GM23248 (cell line): Measurements from ENCODE around the gene HCFC1R1. TPM values are rescaled to one million over a fixed set of nuclear protein-coding genes. Genes with fewer than 3 reads are reported as not detected.
"Not testable (repeated sequence)": the region's sequence is repeated elsewhere in the genome, so short reads cannot be mapped to it uniquely, and the experiment has no call there.

Experiments used
- DNase-seq: peaks from one replicate; pipeline ENCODE4 v3.0.0-alpha.2; 2015
- H2AFZ ChIP-seq: fragments of 200-600 bp; sonication (generic); 2 replicates; pipeline ENCODE4 v1.6.1; 2016; ENCODE audit warnings: antibody characterized with exemption
- H3F3A ChIP-seq: fragments of 200-600 bp; sonication (generic); 2 replicates; pipeline ENCODE4 v1.6.1; 2016; ENCODE audit warnings: mild to moderate bottlenecking, antibody characterized with exemption, mixed run types; ENCODE audit not compliant: insufficient read depth
- H3K27ac ChIP-seq: fragments of 200-600 bp; sonication (generic); 2 replicates; pipeline ENCODE4 v1.5.1; 2016; ENCODE audit warnings: mild to moderate bottlenecking
- H3K27me3 ChIP-seq: fragments of 200-600 bp; sonication (generic); replicated peaks from 2 replicates; pipeline ENCODE4 v1.6.1; 2016; ENCODE audit warnings: mild to moderate bottlenecking; ENCODE audit not compliant: insufficient read depth
- H3K36me3 ChIP-seq: fragments of 200-600 bp; sonication (generic); 2 replicates; pipeline ENCODE4 v1.6.1; 2016; ENCODE audit warnings: low read depth, mild to moderate bottlenecking
- H3K4me1 ChIP-seq: fragments of 200-600 bp; sonication (generic); 2 replicates; pipeline ENCODE4 v1.6.1; 2016; ENCODE audit warnings: mild to moderate bottlenecking; ENCODE audit not compliant: insufficient read depth
- H3K4me2 ChIP-seq: fragments of 200-600 bp; sonication (generic); one replicate; pipeline ENCODE4 v1.6.1; 2016; ENCODE audit warnings: mild to moderate bottlenecking; ENCODE audit not compliant: unreplicated experiment
- H3K4me3 ChIP-seq: fragments of 200-600 bp; sonication (generic); 2 replicates; pipeline ENCODE4 v1.5.1; 2016; ENCODE audit warnings: mild to moderate bottlenecking
- H3K79me2 ChIP-seq: fragments of 200-600 bp; sonication (generic); 2 replicates; pipeline ENCODE4 v1.6.1; 2016; ENCODE audit warnings: mild to moderate bottlenecking; ENCODE audit not compliant: insufficient read depth
- H3K9ac ChIP-seq: fragments of 200-600 bp; sonication (generic); 2 replicates; pipeline ENCODE4 v1.6.1; 2016; ENCODE audit warnings: mild to moderate bottlenecking
- H3K9me2 ChIP-seq: fragments of 200-600 bp; sonication (generic); 2 replicates; pipeline ENCODE4 v1.6.1; 2016; ENCODE audit warnings: mixed run types, mild to moderate bottlenecking, moderate library complexity; ENCODE audit not compliant: insufficient read depth
- H3K9me3 ChIP-seq: fragments of 200-600 bp; sonication (generic); one replicate; pipeline ENCODE4 v1.6.1; 2017; ENCODE audit warnings: low read depth
- H4K20me1 ChIP-seq: fragments of 200-600 bp; sonication (generic); 2 replicates; pipeline ENCODE4 v1.6.0; 2016; ENCODE audit not compliant: insufficient read depth
- EZH2 ChIP-seq: fragments of 200-600 bp; sonication (generic); IDR thresholded peaks from 2 replicates; pipeline ENCODE4 v1.6.1; 2018; ENCODE audit warnings: antibody characterized with exemption, mild to moderate bottlenecking; ENCODE audit not compliant: insufficient read depth, poor library complexity, severe bottlenecking
- EZH2phosphoT487 ChIP-seq: fragments of 200-600 bp; sonication (generic); IDR thresholded peaks from 2 replicates; pipeline ENCODE4 v1.6.1; 2018; ENCODE audit warnings: antibody characterized with exemption, moderate library complexity, mild to moderate bottlenecking, low read depth; ENCODE audit not compliant: insufficient read depth
- WGBS, 2 experiments: methylation state at CpG; one replicate each; pipeline ENCODE4 v1.1.6; 2015 to 2017; ENCODE audit warnings: low lambda C conversion rate in 2 of 2, low coverage in 1 of 2; ENCODE audit errors: missing lambda C conversion rate in 2 of 2; 5-methylcytosine and 5-hydroxymethylcytosine counted together
- in situ Hi-C: fragments of 300-500 bp; cut with MboI; formaldehyde crosslinking; loops from 2 replicates; pipeline ENCODE4 v1.15.0; 2020
- polyA plus RNA-seq: library from polyadenylated mRNA; unstranded; fragments of >200 nt; fragmentation: Nextera tagmentation; extraction: Ambion mirVana; gene quantifications from 2 replicates; pipeline ENCODE4 v1.2.1, GENCODE V29; 2016
- total RNA-seq: library from RNA; depleted of rRNA; stranded (reverse); fragments of >200 nt; shearing (Covaris generic); gene quantifications from 2 replicates; pipeline ENCODE4 v1.2.3, GENCODE V29; 2014

The HCFC1R1 gene
- total and polyA plus RNA-seq, 2 experiments from 2014 or later, result 7.2 to 53.2 TPM

GRCh38 chr16:3071655-3072054, 47.9 kb upstream of the HCFC1R1 start:
- in situ Hi-C loops, result no loop called here
- no peak for DNase-seq
- no peaks in the 10 kb centered on the region for H3K4me1 ChIP-seq
- H4K20me1 ChIP-seq, result no peaks in the 10 kb centered on the region
- H3K27me3 ChIP-seq, result peaks cover 6% of the 10 kb centered on the region; the same call in 1 of the 2 replicates
- no peak overlapping the region for H3K4me3 ChIP-seq
- H3K4me2 ChIP-seq, result no peak overlapping the region
- no peak for TF ChIP-seq EZH2phosphoT487
- no peak for TF ChIP-seq EZH2
- no peaks in the 10 kb centered on the region for H3K79me2 ChIP-seq
- no peaks in the 10 kb centered on the region for H3K9me3 ChIP-seq
- H3K9me2 ChIP-seq, result no peaks in the 10 kb centered on the region
- no peaks in the 10 kb centered on the region for H3F3A ChIP-seq
- H3K9ac ChIP-seq, result no peak overlapping the region
- no peak overlapping the region for H3K27ac ChIP-seq
- H3K36me3 ChIP-seq, result no peaks in the 10 kb centered on the region
- no peak overlapping the region for H2AFZ ChIP-seq
- 63 to 66% methylated on average over 7 of the region's 7 CpGs for WGBS, 2 experiments

- H3K27ac ChIP-seq, result no peak overlapping the region
- WGBS, 2 experiments, result 78 to 79% methylated on average over 9 of the region's 9 CpGs
- no peaks in the 10 kb centered on the region for H3K36me3 ChIP-seq
- H3K79me2 ChIP-seq, result no peaks in the 10 kb centered on the region
- no peak overlapping the region for H2AFZ ChIP-seq
- no peak for TF ChIP-seq EZH2
- no peak for TF ChIP-seq EZH2phosphoT487
- peaks cover 6% of the 10 kb centered on the region; the same call in 1 of the 2 replicates for H3K27me3 ChIP-seq
- peaks cover under 1% of the 10 kb centered on the region; the same call in 1 of the 2 replicates for H3K4me1 ChIP-seq
- H3K9ac ChIP-seq, result no peak overlapping the region
- H4K20me1 ChIP-seq, result no peaks in the 10 kb centered on the region
- no peak overlapping the region for H3K4me2 ChIP-seq
- H3F3A ChIP-seq, result no peaks in the 10 kb centered on the region
- in situ Hi-C loops, result no loop called here
- H3K4me3 ChIP-seq, result no peak overlapping the region
- no peak for DNase-seq
- H3K9me3 ChIP-seq, result no peaks in the 10 kb centered on the region
- H3K9me2 ChIP-seq, result no peaks in the 10 kb centered on the region
These were observed 46.9 kb upstream of the HCFC1R1 start for GRCh38 chr16:3070608-3071111.

GRCh38 chr16:3069146-3069545, 45.4 kb upstream of the HCFC1R1 start:
- H4K20me1 ChIP-seq, H3K4me3 ChIP-seq, H2AFZ ChIP-seq, H3K27ac ChIP-seq, H3K9ac ChIP-seq, H3K36me3 ChIP-seq, H3K9me3 ChIP-seq, H3F3A ChIP-seq, H3K4me1 ChIP-seq, in situ Hi-C loops, H3K27me3 ChIP-seq, H3K79me2 ChIP-seq, DNase-seq, H3K9me2 ChIP-seq, H3K4me2 ChIP-seq: not testable (repeated sequence)
- 79 to 82% methylated on average over 9 to 10 of the region's 11 CpGs for WGBS, 2 experiments

GRCh38 chr16:3068487-3068886, 44.7 kb upstream of the HCFC1R1 start:
- Histone ChIP-seq H3K27me3 (0 out of 2 replicates have a peak, but pooled peaks cover 6% of the 10 kb centered on the region), H3K4me1 (peaks cover 5% of the 10 kb centered on the region), H3K27ac (no peak overlapping the region), H3K4me3 (no peak overlapping the region), H3K9ac (no peak overlapping the region), H3K4me2 (no peak overlapping the region), H3K36me3 (no peaks in the 10 kb centered on the region), H3K9me3 (no peaks in the 10 kb centered on the region), H3K79me2 (no peaks in the 10 kb centered on the region), H4K20me1 (no peaks in the 10 kb centered on the region), H2AFZ (no peak overlapping the region), H3F3A (no peaks in the 10 kb centered on the region), H3K9me2 (no peaks in the 10 kb centered on the region)
- TF ChIP-seq EZH2phosphoT487 (no peak), EZH2 (no peak)
- WGBS, 2 experiments, result 56 to 68% methylated on average over 4 of the region's 4 CpGs
- DNase-seq, result no peak
- in situ Hi-C loops, result no loop called here

GRCh38 chr16:3066440-3066748, 42.7 kb upstream of the HCFC1R1 start:
- H3K4me1 ChIP-seq, result peaks cover 5% of the 10 kb centered on the region
- no peaks in the 10 kb centered on the region for H3K9me3 ChIP-seq
- H3K27ac ChIP-seq, result no peak overlapping the region
- in situ Hi-C loops, result no loop called here
- no peaks in the 10 kb centered on the region for H3K36me3 ChIP-seq
- WGBS, 2 experiments, result 79 to 86% methylated on average over 7 of the region's 7 CpGs
- H4K20me1 ChIP-seq, result no peaks in the 10 kb centered on the region
- H3K4me2 ChIP-seq, result no peak overlapping the region
- no peak overlapping the region for H2AFZ ChIP-seq
- no peak overlapping the region for H3K9ac ChIP-seq
- H3K9me2 ChIP-seq, result no peaks in the 10 kb centered on the region
- no peak overlapping the region for H3K4me3 ChIP-seq
- DNase-seq, result no peak
- H3K79me2 ChIP-seq, result no peaks in the 10 kb centered on the region
- H3F3A ChIP-seq, result no peaks in the 10 kb centered on the region
- H3K27me3 ChIP-seq, result 0 out of 2 replicates have a peak, but pooled peaks cover 5% of the 10 kb centered on the region
- TF ChIP-seq EZH2 (no peak), EZH2phosphoT487 (no peak)
